Stomach (tissue), 4 donors: ENCODE data around the gene CRIM1.

Experiments
- POLR2AphosphoS5 ChIP-seq, 3 donors: sonication (generic); formaldehyde crosslinking; IDR thresholded peaks; one replicate each; pipeline ENCODE4 v1.6.1; 2016; ENCODE audit warnings: antibody characterized with exemption in 3 of 3
- TF ChIP-seq, protein P1 (sequence below), 7 experiments: fragments of 450-650 bp in 4 of 7; fragments of 200-600 bp in 3 of 7; sonication (generic) in 3 of 7; IDR thresholded peaks; one replicate each; pipeline ENCODE4 v1.5.1; 2016 to 2019; ENCODE audit warnings: antibody characterized with exemption in 7 of 7, control low read depth in 2 of 7, mild to moderate bottlenecking in 1 of 7

DNA sequence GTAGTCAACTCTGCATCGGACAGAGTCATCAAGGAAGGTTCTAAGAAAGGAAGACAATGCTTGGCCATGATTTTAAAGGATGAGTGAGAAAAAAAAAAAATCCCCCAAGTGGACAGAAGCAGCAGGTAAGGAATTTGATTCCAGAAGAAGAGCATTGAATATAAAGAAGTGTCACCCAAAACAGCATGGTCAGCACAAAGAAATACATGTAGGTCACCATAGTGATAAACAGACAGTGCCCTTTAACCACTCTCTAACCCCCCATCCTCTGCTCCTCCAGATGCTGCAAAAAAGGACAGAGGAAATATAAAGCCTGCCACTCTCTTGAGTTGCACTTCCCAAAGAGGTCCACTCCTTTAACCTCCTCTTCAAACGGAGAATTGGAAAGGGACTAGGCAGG is 219.0 kb downstream of the CRIM1 start:
- TF ChIP-seq, protein P1, sequence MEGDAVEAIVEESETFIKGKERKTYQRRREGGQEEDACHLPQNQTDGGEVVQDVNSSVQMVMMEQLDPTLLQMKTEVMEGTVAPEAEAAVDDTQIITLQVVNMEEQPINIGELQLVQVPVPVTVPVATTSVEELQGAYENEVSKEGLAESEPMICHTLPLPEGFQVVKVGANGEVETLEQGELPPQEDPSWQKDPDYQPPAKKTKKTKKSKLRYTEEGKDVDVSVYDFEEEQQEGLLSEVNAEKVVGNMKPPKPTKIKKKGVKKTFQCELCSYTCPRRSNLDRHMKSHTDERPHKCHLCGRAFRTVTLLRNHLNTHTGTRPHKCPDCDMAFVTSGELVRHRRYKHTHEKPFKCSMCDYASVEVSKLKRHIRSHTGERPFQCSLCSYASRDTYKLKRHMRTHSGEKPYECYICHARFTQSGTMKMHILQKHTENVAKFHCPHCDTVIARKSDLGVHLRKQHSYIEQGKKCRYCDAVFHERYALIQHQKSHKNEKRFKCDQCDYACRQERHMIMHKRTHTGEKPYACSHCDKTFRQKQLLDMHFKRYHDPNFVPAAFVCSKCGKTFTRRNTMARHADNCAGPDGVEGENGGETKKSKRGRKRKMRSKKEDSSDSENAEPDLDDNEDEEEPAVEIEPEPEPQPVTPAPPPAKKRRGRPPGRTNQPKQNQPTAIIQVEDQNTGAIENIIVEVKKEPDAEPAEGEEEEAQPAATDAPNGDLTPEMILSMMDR (IDR thresholded peaks at IDR 0.05), result no peak
- TF ChIP-seq POLR2AphosphoS5 (IDR thresholded peaks at IDR 0.05), result no peak
